HG02678 (cell line): ENCODE results near the gene PHRF1.
"Not testable (repeated sequence)": the region's sequence is repeated elsewhere in the genome, so short reads cannot be mapped to it uniquely, and the experiment has no call there.

Source experiments
- ATAC-seq: cut with Tn5 transposase; IDR thresholded peaks from one replicate; pipeline ENCODE4 v1.9.1; 2021; ENCODE audit warnings: mild to moderate bottlenecking, moderate library complexity; ENCODE audit not compliant: unreplicated experiment

PHRF1 gene

GRCh38 chr11:573146-573759 lies 3.0 kb upstream of the PHRF1 start:
- no peak for ATAC-seq

- not testable (repeated sequence) for ATAC-seq
Observed at GRCh38 chr11:574031-574570, 2.2 kb upstream of the PHRF1 start.

- no peak for ATAC-seq
Observed at GRCh38 chr11:574632-575312, 1.5 kb upstream of the PHRF1 start.

GRCh38 chr11:575313-575995 lies 816 bp upstream of the PHRF1 start:
- ATAC-seq: peak; percentile 48

GRCh38 chr11:576811-577610 lies 741 bp downstream of the PHRF1 start:
- ATAC-seq: no peak

GRCh38 chr11:577611-577894 lies 1.3 kb downstream of the PHRF1 start:
- no peak for ATAC-seq

- no peak for ATAC-seq
Observed at GRCh38 chr11:578276-579035, 2.2 kb downstream of the PHRF1 start.

- ATAC-seq: no peak
Observed at GRCh38 chr11:579830-580601, 3.7 kb downstream of the PHRF1 start.

- no peak for ATAC-seq
Observed at GRCh38 chr11:581342-581741, 5.1 kb downstream of the PHRF1 start.

GRCh38 chr11:581752-582151 lies 5.5 kb downstream of the PHRF1 start:
- no peak for ATAC-seq

GRCh38 chr11:584287-584686 lies 8.0 kb downstream of the PHRF1 start:
- no peak for ATAC-seq

GRCh38 chr11:586376-587316 lies 10.4 kb downstream of the PHRF1 start:
- ATAC-seq: no peak

- no peak for ATAC-seq
Observed at GRCh38 chr11:587546-587945, 11.3 kb downstream of the PHRF1 start.

- no peak for ATAC-seq
Observed at GRCh38 chr11:587978-588380, 11.7 kb downstream of the PHRF1 start.

- no peak for ATAC-seq
Observed at GRCh38 chr11:589798-590197, 13.5 kb downstream of the PHRF1 start.

- ATAC-seq: no peak
Observed at GRCh38 chr11:590997-591396, 14.7 kb downstream of the PHRF1 start.

- ATAC-seq: no peak
Observed at GRCh38 chr11:592501-592900, 16.2 kb downstream of the PHRF1 start.

GRCh38 chr11:592918-593317 lies 16.6 kb downstream of the PHRF1 start:
- ATAC-seq: no peak

- no peak for ATAC-seq
Observed at GRCh38 chr11:593347-593746, 17.1 kb downstream of the PHRF1 start.
